H1 (cell line): ENCODE results near the gene SPOCK3. TPM values are rescaled to one million over a fixed set of nuclear protein-coding genes. Genes with fewer than 3 reads are reported as not detected.

Experiments
- CTCF ChIA-PET: fragments of 300-600 bp; sonication (Branson Sonifier 250); formaldehyde crosslinking; loops from one replicate; lab custom pipeline; 2021; ENCODE audit not compliant: partially characterized antibody; lab: Charles Lee
- POLR2A ChIA-PET: fragments of 300-600 bp; sonication (Branson Sonifier 250); formaldehyde crosslinking; loops from one replicate; lab custom pipeline; 2021; ENCODE audit warnings: inconsistent platforms; ENCODE audit not compliant: partially characterized antibody; lab: Charles Lee
- DNase-seq, 2 experiments: peaks; one replicate each; pipeline versions ENCODE4 v3.0.0 to v3.0.0-alpha.2; 2010 to 2022; ENCODE audit warnings: low spot score in 2 of 2, low read depth in 1 of 2, mixed read lengths in 1 of 2
- FAIRE-seq: peaks from 2 replicates; lab custom pipeline; 2011; peaks lifted over from hg19 to GRCh38; lab: Jason Lieb, UNC
- H2AFZ ChIP-seq: 2 replicates; pipeline ENCODE4 v1.8.1; 2012; ENCODE audit warnings: low read length, inconsistent platforms
- H2AK5ac ChIP-seq: 2 replicates; pipeline ENCODE4 v1.6.1; 2013; ENCODE audit warnings: low read depth, low read length
- H2BK120ac ChIP-seq: replicated peaks from 2 replicates; pipeline ENCODE3; 2013; ENCODE audit warnings: low read depth, low read length, inconsistent platforms
- H2BK12ac ChIP-seq: 2 replicates; pipeline ENCODE4 v1.6.1; 2013; ENCODE audit warnings: low read depth, low read length
- H2BK15ac ChIP-seq: 2 replicates; pipeline ENCODE4 v1.6.1; 2013; ENCODE audit warnings: low read length
- H2BK20ac ChIP-seq: 2 replicates; pipeline ENCODE4 v1.6.1; 2013; ENCODE audit warnings: low read length
- H2BK5ac ChIP-seq: 2 replicates; pipeline ENCODE4 v1.6.1; 2013; ENCODE audit warnings: low read depth, low read length
- H3K14ac ChIP-seq: 2 replicates; pipeline ENCODE4 v1.6.1; 2013; ENCODE audit warnings: inconsistent platforms; ENCODE audit not compliant: insufficient read length
- H3K18ac ChIP-seq: 2 replicates; pipeline ENCODE4 v1.6.1; 2013; ENCODE audit warnings: low read length; ENCODE audit errors: extremely low read depth
- H3K23ac ChIP-seq: 2 replicates; pipeline ENCODE4 v1.6.1; 2013; ENCODE audit warnings: inconsistent platforms; ENCODE audit not compliant: insufficient read length
- H3K23me2 ChIP-seq: 2 replicates; pipeline ENCODE4 v1.6.1; 2013; ENCODE audit warnings: low read depth, low read length
- H3K27ac ChIP-seq: 2 replicates; pipeline ENCODE4 v1.6.1; 2011; ENCODE audit warnings: low read depth, low read length, inconsistent platforms
- H3K27me3 ChIP-seq, 4 experiments: replicated peaks in 1 of 4; 1 replicate in 1 of 4; 2 replicates in 3 of 4; pipeline versions ENCODE4 v1.6.1 to v1.8.1; 2011 to 2013; ENCODE audit warnings: low read length in 3 of 4, mild to moderate bottlenecking in 3 of 4, inconsistent platforms in 2 of 4, mixed read lengths in 2 of 4, moderate library complexity in 1 of 4; ENCODE audit not compliant: control insufficient read depth in 3 of 4, insufficient read depth in 3 of 4; ENCODE audit errors: extremely low read depth in 1 of 4
- H3K36me3 ChIP-seq, 4 experiments: 2 replicates each; pipeline versions ENCODE4 v1.6.1 to v1.8.1; 2011 to 2013; ENCODE audit warnings: mild to moderate bottlenecking in 4 of 4, low read length in 3 of 4, moderate library complexity in 2 of 4, control low read depth in 1 of 4, inconsistent platforms in 1 of 4; ENCODE audit not compliant: insufficient read depth in 4 of 4, control insufficient read depth in 2 of 4
- H3K4ac ChIP-seq: replicated peaks from 2 replicates; pipeline ENCODE3; 2013; ENCODE audit warnings: low read length, low read depth, mixed read lengths, inconsistent platforms; ENCODE audit not compliant: insufficient read length
- H3K4me1 ChIP-seq, 4 experiments: replicated peaks in 1 of 4; 1 replicate in 1 of 4; 2 replicates in 3 of 4; pipeline versions ENCODE4 v1.6.1 to v1.8.1; 2011 to 2013; ENCODE audit warnings: low read length in 3 of 4, inconsistent platforms in 2 of 4, mixed read lengths in 1 of 4; ENCODE audit not compliant: insufficient read depth in 4 of 4, control insufficient read depth in 3 of 4
- H3K4me2 ChIP-seq, 2 experiments: 2 replicates each; pipeline versions ENCODE4 v1.6.1 to v1.8.1; 2011 to 2013; ENCODE audit warnings: low read depth in 2 of 2, low read length in 2 of 2, control low read depth in 1 of 2, inconsistent platforms in 1 of 2, mild to moderate bottlenecking in 1 of 2; ENCODE audit not compliant: insufficient read depth in 1 of 2
- H3K4me3 ChIP-seq, 4 experiments: fragments of 200-600, 300-600 bp in 1 of 4; sonication (generic), shearing (Covaris generic), sonication (Bioruptor Twin) in 1 of 4; 2 replicates each; pipeline versions ENCODE4 v1.5.1 to v1.8.1; 2011 to 2016; ENCODE audit warnings: low read length in 4 of 4, low read depth in 3 of 4, control low read depth in 2 of 4, inconsistent platforms in 2 of 4, mild to moderate bottlenecking in 2 of 4, mixed read lengths in 1 of 4, moderate library complexity in 1 of 4; ENCODE audit not compliant: insufficient read depth in 2 of 4; ENCODE audit errors: extremely low read depth in 1 of 4
- H3K56ac ChIP-seq: replicated peaks from 2 replicates; pipeline ENCODE3; 2013; ENCODE audit warnings: low read depth, mild to moderate bottlenecking, mixed read lengths, low read length, inconsistent platforms; ENCODE audit not compliant: insufficient read length
- H3K79me1 ChIP-seq: 2 replicates; pipeline ENCODE4 v1.6.1; 2013; ENCODE audit warnings: low read depth, low read length, control low read depth
- H3K79me2 ChIP-seq, 2 experiments: 2 replicates each; pipeline versions ENCODE4 v1.6.1 to v1.8.1; 2012 to 2013; ENCODE audit warnings: low read length in 2 of 2, mild to moderate bottlenecking in 2 of 2, inconsistent platforms in 1 of 2; ENCODE audit not compliant: insufficient read depth in 2 of 2, control insufficient read depth in 1 of 2
- H3K9ac ChIP-seq, 4 experiments: replicated peaks in 1 of 4; 1 replicate in 1 of 4; 2 replicates in 3 of 4; pipeline versions ENCODE4 v1.6.1 to v1.8.1; 2011 to 2013; ENCODE audit warnings: low read depth in 3 of 4, low read length in 3 of 4, control low read depth in 2 of 4, mild to moderate bottlenecking in 2 of 4, moderate library complexity in 2 of 4, inconsistent platforms in 1 of 4; ENCODE audit errors: extremely low read depth in 1 of 4
- H3K9me3 ChIP-seq, 2 experiments: 2 replicates each; pipeline versions ENCODE4 v1.6.1 to v1.8.1; 2012 to 2013; ENCODE audit warnings: mild to moderate bottlenecking in 2 of 2, moderate library complexity in 2 of 2, control low read depth in 1 of 2, inconsistent platforms in 1 of 2, low read depth in 1 of 2, low read length in 1 of 2, mixed read lengths in 1 of 2; ENCODE audit not compliant: insufficient read depth in 2 of 2
- H4K20me1 ChIP-seq, 2 experiments: replicated peaks in 1 of 2; 2 replicates each; pipeline versions ENCODE3 to v1.8.1; 2011 to 2013; ENCODE audit warnings: inconsistent platforms in 2 of 2, low read length in 2 of 2, mild to moderate bottlenecking in 1 of 2; ENCODE audit not compliant: insufficient read depth in 2 of 2, control insufficient read depth in 1 of 2
- H4K5ac ChIP-seq: 2 replicates; pipeline ENCODE4 v1.6.1; 2013; ENCODE audit warnings: low read length, low read depth, mixed read lengths, inconsistent platforms; ENCODE audit not compliant: insufficient read length
- H4K8ac ChIP-seq: 2 replicates; pipeline ENCODE4 v1.8.0; 2013; ENCODE audit warnings: mild to moderate bottlenecking, moderate library complexity, low read length, inconsistent platforms; ENCODE audit not compliant: insufficient read depth; ENCODE audit errors: extremely low read depth
- H4K91ac ChIP-seq: replicated peaks from 2 replicates; pipeline ENCODE3; 2013; ENCODE audit warnings: low read length, mixed read lengths, inconsistent platforms; ENCODE audit not compliant: insufficient read length
- TAF1 ChIP-seq: IDR thresholded peaks from 2 replicates; pipeline ENCODE4 v1.6.1; 2011; ENCODE audit warnings: mild to moderate bottlenecking, low read depth, low read length
- polyA plus RNA-seq, 7 experiments: library from polyadenylated mRNA; depleted of rRNA in 3 of 7; stranded (reverse) in 5 of 7; unstranded in 2 of 7; fragments of >200 nt in 5 of 7; fragments of 200-250 nt in 2 of 7; gene quantifications; 1 replicate in 5 of 7; 2 replicates in 1 of 7; 4 replicates in 1 of 7; pipeline versions ENCODE4 v1.2.1 to v1.2.3, GENCODE V29; 2011 to 2013; ENCODE audit warnings: missing spikeins in 2 of 7, mixed read lengths in 2 of 7
- total RNA-seq: library from RNA; stranded (reverse); fragmentation: NEBNext Ultra II Directional; extraction: Animal tissue kit (Norgen Biotek cat#: 25700); gene quantifications from 2 replicates; pipeline ENCODE4 v1.2.1, GENCODE V29; 2021

SPOCK3 gene
- total and polyA plus RNA-seq, 2 of the 8 experiments (the other 6 are each of a cell fraction or from before 2014, with no cell fraction given): 0.14 to 0.60 TPM

- Histone ChIP-seq H2BK15ac (no peak overlapping the region), H3K4me2 (no peak overlapping the region), H3K23ac (no peak overlapping the region), H3K9ac (no peak overlapping the region), H2BK5ac (no peak overlapping the region), H3K4ac (no peak overlapping the region), H4K5ac (no peak overlapping the region), H3K18ac (no peak overlapping the region), H4K8ac (no peak overlapping the region), H3K14ac (no peak overlapping the region), H3K23me2 (no peaks in the 10 kb centered on the region), H2BK120ac (no peak overlapping the region), H3K36me3 (no peaks in the 10 kb centered on the region), H3K9me3 (peaks cover 10 to 20% of the 10 kb centered on the region in 2 experiments; a peak in 3 of 4 replicates), H3K79me1 (no peaks in the 10 kb centered on the region), H2AK5ac (no peak overlapping the region), H3K27me3 (no peaks in the 10 kb centered on the region), H3K79me2 (no peaks in the 10 kb centered on the region), H3K4me1 (no peaks in the 10 kb centered on the region), H2BK12ac (no peak overlapping the region), H2BK20ac (no peak overlapping the region), H3K4me3 (no peak overlapping the region), H2AFZ (no peak overlapping the region), H4K20me1 (no peaks in the 10 kb centered on the region), H4K91ac (no peak overlapping the region), H3K56ac (no peak overlapping the region), H3K27ac (no peak overlapping the region)
- no peak for TF ChIP-seq TAF1
- CTCF ChIA-PET: interaction anchor here (1.2 kb wide), 1 partner anchor 10 kb away, joined by 3 read pairs; no protein-coding TSS in a partner anchor
- POLR2A ChIA-PET: no interaction called here
- DNase-seq (no peak), FAIRE-seq (no peak)
These were observed 387.4 kb downstream of the SPOCK3 start for GRCh38 chr4:166846939-166847338.
